ENCODE data around the gene PDZD2. TPM values are rescaled to one million over a fixed set of nuclear protein-coding genes. Genes with fewer than 3 reads are reported as not detected.
A peak's percentile ranks its signal among the peaks of the same experiment; 100 is the strongest.

Gene PDZD2
- total and polyA plus RNA-seq, 2 donors (not counting 3 experiments of a cell fraction or from before 2014, with no cell fraction given), result 0.66 to 6.9 TPM

DNA sequence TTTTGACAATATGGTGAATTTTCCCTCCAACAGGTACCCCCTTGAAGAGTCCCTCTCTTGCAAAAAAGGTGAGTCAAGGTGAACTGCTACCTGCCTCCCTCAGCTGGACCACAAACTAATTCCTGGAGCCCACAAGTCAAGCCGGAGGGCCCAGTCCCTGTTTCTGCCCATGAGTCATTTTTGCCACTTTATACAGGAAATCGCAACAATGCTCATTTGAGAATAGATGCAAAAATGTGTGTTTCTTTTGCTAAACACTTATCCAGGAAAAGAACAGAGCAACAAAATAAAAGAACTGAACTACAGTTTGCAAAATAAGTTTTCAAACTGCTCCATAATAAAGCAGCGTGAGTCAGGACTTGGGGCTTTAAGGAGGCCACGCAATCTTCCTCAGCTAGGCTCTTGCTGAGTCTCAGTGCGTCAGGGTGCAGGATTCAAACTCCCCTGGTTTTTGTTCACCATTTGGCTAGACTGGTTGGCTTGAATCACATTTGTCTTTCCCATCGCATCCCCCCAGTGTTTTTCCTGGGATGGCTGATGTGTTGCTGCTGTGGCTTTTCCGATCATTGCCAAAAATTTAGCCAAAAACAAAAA lies 432.5 kb downstream of the PDZD2 start:
- H3K79me2 ChIP-seq (ENCODE audit: control insufficient read depth, insufficient read depth, low read length), result no peaks in the 10 kb centered on the region
- TF ChIP-seq, protein P1, sequence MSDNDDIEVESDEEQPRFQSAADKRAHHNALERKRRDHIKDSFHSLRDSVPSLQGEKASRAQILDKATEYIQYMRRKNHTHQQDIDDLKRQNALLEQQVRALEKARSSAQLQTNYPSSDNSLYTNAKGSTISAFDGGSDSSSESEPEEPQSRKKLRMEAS (IDR thresholded peaks at IDR 0.05; ENCODE audit: insufficient read depth, insufficient read length), result no peak
- peak; percentile 49 for TF ChIP-seq JUN (IDR thresholded peaks at IDR 0.05; ENCODE audit: borderline replicate concordance, insufficient read depth, insufficient read length, low read depth)
- peak; percentile 17 for TF ChIP-seq FOS (IDR thresholded peaks at IDR 0.05; ENCODE audit: borderline replicate concordance, insufficient read depth, low read length)
- H3K4me3 ChIP-seq (replicated peaks in 1 of 3; ENCODE audit: insufficient read depth in 1 of 3, low read depth in 1 of 3, low read length in 3 of 3), result no peak overlapping the region
- no peak overlapping the region for H3K27ac ChIP-seq (ENCODE audit: insufficient read depth, low read depth, low read length)
- ChIA-PET CTCF (interaction anchor here (1.6 to 2.1 kb wide), 2 partner anchors 15 to 246 kb away, joined by 4 to 7 read pairs; no protein-coding TSS in a partner anchor), POLR2A (no interaction called here)
- no peaks in the 10 kb centered on the region for H3K9me1 ChIP-seq (replicated peaks; ENCODE audit: control insufficient read depth, extremely low read depth, insufficient read depth, low read length)
- dilution Hi-C loops (cut with MboI; ENCODE audit: extremely low pct_ligation_motif_present, low sequenced_read_pairs) (no loop called here), intact Hi-C loops (cut with micrococcal nuclease) (no loop called here)
- peaks cover 19% of the 10 kb centered on the region for H3K4me1 ChIP-seq (ENCODE audit: control insufficient read depth, extremely low read depth, insufficient read depth, low read length)
- H3K36me3 ChIP-seq (ENCODE audit: control insufficient read depth in 2 of 2, extremely low read depth in 1 of 2, insufficient read depth in 2 of 2, low read length in 2 of 2), result no peaks in the 10 kb centered on the region
- no peak overlapping the region for H2AFZ ChIP-seq (ENCODE audit: low read depth, low read length)
- DNase-seq (ENCODE audit: low read depth, low spot score), result peak; percentile 45
- H3K9me3 ChIP-seq (replicated peaks; ENCODE audit: control insufficient read depth, insufficient read depth, low read length), result no peaks in the 10 kb centered on the region
- no peak overlapping the region for H3K9ac ChIP-seq (replicated peaks; ENCODE audit: extremely low read depth, insufficient read depth, low read length)
- BruUV-seq (replicated peaks), result no TSS peak
- H4K20me1 ChIP-seq (replicated peaks; ENCODE audit: control insufficient read depth, extremely low read depth, insufficient read depth, low read length), result no peaks in the 10 kb centered on the region
- no peak overlapping the region for H3K4me2 ChIP-seq (ENCODE audit: insufficient read depth, low read length)
- no peaks in the 10 kb centered on the region for H3K27me3 ChIP-seq (ENCODE audit: control insufficient read depth in 2 of 2, insufficient read depth in 2 of 2, low read length in 2 of 2)
- peak; percentile 77 for FAIRE-seq

DNA sequence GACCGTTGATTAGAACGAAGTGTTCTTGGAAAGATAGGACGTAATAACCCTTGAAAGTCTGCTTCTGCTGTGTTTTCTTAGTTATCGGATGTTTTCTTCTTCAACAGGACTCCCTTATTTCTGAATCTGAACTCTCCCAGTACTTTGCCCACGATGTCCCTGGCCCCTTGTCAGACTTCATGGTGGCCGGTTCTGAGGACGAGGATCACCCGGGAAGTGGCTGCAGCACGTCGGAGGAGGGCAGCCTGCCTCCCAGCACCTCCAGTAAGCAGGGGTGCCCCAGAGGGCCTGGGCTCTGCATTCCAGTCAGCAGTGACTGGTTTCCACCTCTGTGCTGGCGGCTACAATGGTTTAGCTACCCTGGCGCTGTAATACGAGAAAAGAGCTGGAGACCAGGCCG lies 433.1 kb downstream of the PDZD2 start:
- no TSS peak for BruUV-seq (replicated peaks)
- CTCF ChIA-PET, result no interaction called here
- POLR2A ChIA-PET, result no interaction called here
- H2AFZ ChIP-seq (ENCODE audit: low read depth, low read length), result no peak overlapping the region
- H3K9me3 ChIP-seq (replicated peaks; ENCODE audit: control insufficient read depth, insufficient read depth, low read length), result no peaks in the 10 kb centered on the region
- TF ChIP-seq, protein P1 (IDR thresholded peaks at IDR 0.05; ENCODE audit: insufficient read depth, insufficient read length), result no peak
- TF ChIP-seq JUN (IDR thresholded peaks at IDR 0.05; ENCODE audit: borderline replicate concordance, insufficient read depth, insufficient read length, low read depth) (no peak), POLR2AphosphoS5 (IDR thresholded peaks at IDR 0.05; ENCODE audit: insufficient read depth, low read depth, low read length) (no peak), POLR2A (IDR thresholded peaks at IDR 0.05; ENCODE audit: low read depth, low read length) (no peak), FOS (IDR thresholded peaks at IDR 0.05; ENCODE audit: borderline replicate concordance, insufficient read depth, low read length) (no peak), EZH2 (IDR thresholded peaks at IDR 0.05; ENCODE audit: borderline replicate concordance, low read depth, low read length, severe bottlenecking) (no peak), GATA2 (IDR thresholded peaks at IDR 0.05; ENCODE audit: insufficient read depth, insufficient read length, low read depth, low read length) (no peak), MYC (IDR thresholded peaks at IDR 0.05; ENCODE audit: low read depth, low read length) (no peak)
- TF ChIP-seq, protein P2, sequence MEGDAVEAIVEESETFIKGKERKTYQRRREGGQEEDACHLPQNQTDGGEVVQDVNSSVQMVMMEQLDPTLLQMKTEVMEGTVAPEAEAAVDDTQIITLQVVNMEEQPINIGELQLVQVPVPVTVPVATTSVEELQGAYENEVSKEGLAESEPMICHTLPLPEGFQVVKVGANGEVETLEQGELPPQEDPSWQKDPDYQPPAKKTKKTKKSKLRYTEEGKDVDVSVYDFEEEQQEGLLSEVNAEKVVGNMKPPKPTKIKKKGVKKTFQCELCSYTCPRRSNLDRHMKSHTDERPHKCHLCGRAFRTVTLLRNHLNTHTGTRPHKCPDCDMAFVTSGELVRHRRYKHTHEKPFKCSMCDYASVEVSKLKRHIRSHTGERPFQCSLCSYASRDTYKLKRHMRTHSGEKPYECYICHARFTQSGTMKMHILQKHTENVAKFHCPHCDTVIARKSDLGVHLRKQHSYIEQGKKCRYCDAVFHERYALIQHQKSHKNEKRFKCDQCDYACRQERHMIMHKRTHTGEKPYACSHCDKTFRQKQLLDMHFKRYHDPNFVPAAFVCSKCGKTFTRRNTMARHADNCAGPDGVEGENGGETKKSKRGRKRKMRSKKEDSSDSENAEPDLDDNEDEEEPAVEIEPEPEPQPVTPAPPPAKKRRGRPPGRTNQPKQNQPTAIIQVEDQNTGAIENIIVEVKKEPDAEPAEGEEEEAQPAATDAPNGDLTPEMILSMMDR (IDR thresholded peaks at IDR 0.05; ENCODE audit: extremely low read depth in 1 of 2, insufficient read depth in 1 of 2, low read depth in 1 of 2, low read length in 2 of 2), result no peak
- H3K9ac ChIP-seq (replicated peaks; ENCODE audit: extremely low read depth, insufficient read depth, low read length), result no peak overlapping the region
- intact Hi-C loops (cut with micrococcal nuclease) (no loop called here), dilution Hi-C loops (cut with MboI; ENCODE audit: extremely low pct_ligation_motif_present, low sequenced_read_pairs) (no loop called here)
- no peaks in the 10 kb centered on the region for H3K27me3 ChIP-seq (ENCODE audit: control insufficient read depth in 2 of 2, insufficient read depth in 2 of 2, low read length in 2 of 2)
- no peak overlapping the region for H3K4me2 ChIP-seq (ENCODE audit: insufficient read depth, low read length)
- H4K20me1 ChIP-seq (replicated peaks; ENCODE audit: control insufficient read depth, extremely low read depth, insufficient read depth, low read length), result no peaks in the 10 kb centered on the region
- no peak for DNase-seq (ENCODE audit: low read depth, low spot score)
- no peak overlapping the region for H3K4me3 ChIP-seq (replicated peaks in 1 of 3; ENCODE audit: insufficient read depth in 1 of 3, low read depth in 1 of 3, low read length in 3 of 3)
- no peaks in the 10 kb centered on the region for H3K36me3 ChIP-seq (ENCODE audit: control insufficient read depth in 2 of 2, extremely low read depth in 1 of 2, insufficient read depth in 2 of 2, low read length in 2 of 2)
- no peaks in the 10 kb centered on the region for H3K9me1 ChIP-seq (replicated peaks; ENCODE audit: control insufficient read depth, extremely low read depth, insufficient read depth, low read length)
- H3K4me1 ChIP-seq (ENCODE audit: control insufficient read depth, extremely low read depth, insufficient read depth, low read length), result peaks cover 19% of the 10 kb centered on the region
- FAIRE-seq, result no peak
- H3K79me2 ChIP-seq (ENCODE audit: control insufficient read depth, insufficient read depth, low read length), result no peaks in the 10 kb centered on the region
- H3K27ac ChIP-seq (ENCODE audit: insufficient read depth, low read depth, low read length), result no peak overlapping the region

Measured in endothelial cell of umbilical vein (primary cell).